Heart right ventricle (tissue), 16 donors: ENCODE data around the gene PGAM2. TPM values are rescaled to one million over a fixed set of nuclear protein-coding genes. Genes with fewer than 3 reads are reported as not detected.

ENCODE experiments used
- ATAC-seq, 8 donors: fragments of 200-7000 bp; cut with Tn5 transposase; one replicate each; pipeline ENCODE4 v1.9.1; 2020; ENCODE audit warnings: mild to moderate bottlenecking in 8 of 8, moderate library complexity in 8 of 8, moderate number of reproducible peaks in 1 of 8
- DNase-seq, 2 donors: peaks; one replicate each; pipeline ENCODE4 v3.0.0-alpha.2; 2020
- H3K27ac ChIP-seq, 10 donors: fragments of 200-600 bp; sonication (generic) in 2 of 10; one replicate each; pipeline versions ENCODE4 v1.5.0 to v1.8.0; 2020 to 2022; ENCODE audit warnings: mild to moderate bottlenecking in 3 of 10
- H3K27me3 ChIP-seq, 7 donors: fragments of 200-600 bp; one replicate each; pipeline ENCODE4 v1.8.0; 2021 to 2022; ENCODE audit warnings: mild to moderate bottlenecking in 2 of 7
- H3K36me3 ChIP-seq, 9 donors: fragments of 200-600 bp; sonication (generic) in 1 of 9; one replicate each; pipeline versions ENCODE4 v1.5.0 to v1.8.0; 2020 to 2022; ENCODE audit warnings: mild to moderate bottlenecking in 2 of 9
- H3K4me1 ChIP-seq, 9 donors: fragments of 200-600 bp; sonication (generic) in 1 of 9; one replicate each; pipeline versions ENCODE4 v1.5.0 to v1.8.0; 2020 to 2022; ENCODE audit warnings: mild to moderate bottlenecking in 4 of 9
- H3K4me3 ChIP-seq, 10 donors: fragments of 200-600 bp; sonication (generic) in 2 of 10; one replicate each; pipeline versions ENCODE4 v1.5.0 to v1.8.0; 2020 to 2022; ENCODE audit warnings: mild to moderate bottlenecking in 7 of 10, moderate library complexity in 2 of 10
- H3K9me3 ChIP-seq, 11 donors: fragments of 200-600 bp in 10 of 11; sonication (generic) in 2 of 11; one replicate each; pipeline versions ENCODE4 v1.5.0 to v1.8.0; 2013 to 2022; ENCODE audit warnings: mild to moderate bottlenecking in 2 of 11, control low read depth in 1 of 11, moderate library complexity in 1 of 11
- whole genome bisulfite sequencing, 2 donors: extraction: QIAGEN DNeasy Blood & Tissue Kit; methylation state at CpG; one replicate each; pipeline ENCODE4 v1.1.7; 2013; ENCODE audit warnings: inconsistent platforms in 1 of 2; 5-methylcytosine and 5-hydroxymethylcytosine counted together
- intact Hi-C, 10 donors: fragments of 100-400 bp; cut with DNase I; formaldehyde crosslinking; loops; one replicate each; pipeline versions ENCODE4 v1.11.1 to v1.14.2; 2022
- polyA plus RNA-seq, 2 donors: library from polyadenylated mRNA; stranded (reverse); fragments of 200-250 nt; gene quantifications; one replicate each; pipeline ENCODE4 v1.2.3, GENCODE V29; 2013
- total RNA-seq, 10 donors: library from RNA; stranded (reverse); fragmentation: NEBNext Ultra II Directional in 3 of 10; extraction: Animal tissue kit (Norgen Biotek cat#: 25700) in 3 of 10; gene quantifications; one replicate each; pipeline versions ENCODE4 v1.2.1 to v1.2.4, GENCODE V29; 2021 to 2023
- TF ChIP-seq, protein P1 (sequence below), 9 donors: fragments of 200-600 bp; sonication (generic) in 2 of 9; IDR thresholded peaks; one replicate each; pipeline versions ENCODE4 v1.5.0 to v1.8.0; 2021 to 2022; ENCODE audit warnings: antibody characterized with exemption in 9 of 9, mild to moderate bottlenecking in 5 of 9, moderate library complexity in 1 of 9
- donor health status: Arrhythmogenic right ventricular cardiomyopathy.
- donor health status: ischemic (EF 13 %, LVEDD 7.1; RV severe dilation, severe dysfunction).
- donor health status: healthy with polysubstance abuse.
- donor health status: DM: no; HTN: yes; CAD: no.
- donor health status: DM: no; HTN: no; CAD: no.
- donor health status: ischemic (EF 25% LVEDD 6.9; RV normal size, moderate dysfunction).
- donor health status: ischemic (EF 25% LVEDD 5.7; RV mildly dilated, moderate dysfunction).
- donor health status: healthy.
- donor health status: DM: yes; HTN: yes; CAD: no.
- donor health status: Ischemic cardiomyopathy.
- donor health status: ischemic (EF 35%, LVEDD 5.7; RV mildly dilated, moderate dysfunction).
- donor health status: nonischemic (EF 11% LVEDD 7.7; RV severe dilation, severe dysfunction).
- donor health status: DM: yes; HTN: yes; CAD: no.
- donor health status: PGD.
- donor health status: ischemic (EF 29% LVEDD 5.4; RV normal size, mild dysfunction).
- donor health status: nonischemic (EF 23%, LVEDD 6.1; RV moderate dilation, normal function).

Gene PGAM2
- total and polyA plus RNA-seq, 12 donors, result 367 to 2,327 (median 557) TPM

DNA sequence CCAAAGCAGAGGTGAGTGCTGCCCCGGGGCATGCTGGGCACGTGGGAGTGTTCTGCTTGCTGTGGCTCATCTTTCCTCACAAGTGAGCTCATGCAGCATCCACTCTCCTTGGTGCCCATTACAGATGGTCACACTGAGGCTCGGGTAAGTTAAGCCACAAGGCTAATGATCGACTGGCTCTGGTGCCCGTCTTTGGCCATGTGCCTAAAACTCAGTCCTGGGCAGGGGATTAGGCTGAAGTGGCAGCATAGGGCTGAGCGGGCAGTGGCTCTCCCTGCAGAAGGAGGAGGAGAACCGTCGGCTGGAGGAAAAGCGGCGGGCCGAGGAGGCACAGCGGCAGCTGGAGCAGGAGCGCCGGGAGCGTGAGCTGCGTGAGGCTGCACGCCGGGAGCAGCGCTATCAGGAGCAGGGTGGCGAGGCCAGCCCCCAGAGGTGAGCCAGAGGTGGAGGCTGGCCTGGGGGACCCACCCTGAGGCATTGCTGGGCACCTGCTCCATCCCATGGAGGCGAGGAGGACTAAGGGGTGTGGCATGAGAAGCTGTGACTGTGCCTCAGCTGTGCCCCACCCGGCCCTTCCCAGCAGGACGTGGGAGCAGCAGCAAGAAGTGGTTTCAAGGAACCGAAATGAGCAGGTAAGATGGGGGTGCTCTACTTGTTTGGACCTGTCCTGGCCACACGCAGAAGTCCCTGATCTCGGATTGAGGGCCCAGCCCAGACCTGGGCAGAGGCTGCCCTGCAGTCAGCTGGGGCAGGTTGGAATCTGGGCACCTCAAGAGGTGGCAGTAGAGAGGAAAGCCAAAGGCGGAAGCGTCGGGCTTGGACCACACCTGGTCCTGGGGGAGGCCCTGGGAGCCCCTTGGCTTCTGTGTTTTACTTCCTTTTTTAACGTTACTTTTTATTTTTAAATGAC lies 7.3 kb downstream of the PGAM2 start:
- Histone ChIP-seq H3K27ac (no peak overlapping the region), H3K36me3 (peaks cover 0 to 98% (median 54%) of the 10 kb centered on the region in 9 donors), H3K9me3 (no peaks in the 10 kb centered on the region), H3K4me3 (no peak overlapping the region), H3K27me3 (no peaks in the 10 kb centered on the region), H3K4me1 (peaks cover 0 to 44% (median 21%) of the 10 kb centered on the region in 9 donors)
- ATAC-seq (no peak), DNase-seq (no peak)
- WGBS, 2 donors, result 91 to 92% methylated on average over 30 of the region's 30 CpGs
- intact Hi-C loops, result no loop called here
- TF ChIP-seq, protein P1, sequence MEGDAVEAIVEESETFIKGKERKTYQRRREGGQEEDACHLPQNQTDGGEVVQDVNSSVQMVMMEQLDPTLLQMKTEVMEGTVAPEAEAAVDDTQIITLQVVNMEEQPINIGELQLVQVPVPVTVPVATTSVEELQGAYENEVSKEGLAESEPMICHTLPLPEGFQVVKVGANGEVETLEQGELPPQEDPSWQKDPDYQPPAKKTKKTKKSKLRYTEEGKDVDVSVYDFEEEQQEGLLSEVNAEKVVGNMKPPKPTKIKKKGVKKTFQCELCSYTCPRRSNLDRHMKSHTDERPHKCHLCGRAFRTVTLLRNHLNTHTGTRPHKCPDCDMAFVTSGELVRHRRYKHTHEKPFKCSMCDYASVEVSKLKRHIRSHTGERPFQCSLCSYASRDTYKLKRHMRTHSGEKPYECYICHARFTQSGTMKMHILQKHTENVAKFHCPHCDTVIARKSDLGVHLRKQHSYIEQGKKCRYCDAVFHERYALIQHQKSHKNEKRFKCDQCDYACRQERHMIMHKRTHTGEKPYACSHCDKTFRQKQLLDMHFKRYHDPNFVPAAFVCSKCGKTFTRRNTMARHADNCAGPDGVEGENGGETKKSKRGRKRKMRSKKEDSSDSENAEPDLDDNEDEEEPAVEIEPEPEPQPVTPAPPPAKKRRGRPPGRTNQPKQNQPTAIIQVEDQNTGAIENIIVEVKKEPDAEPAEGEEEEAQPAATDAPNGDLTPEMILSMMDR (IDR thresholded peaks at IDR 0.05), result no peak

DNA sequence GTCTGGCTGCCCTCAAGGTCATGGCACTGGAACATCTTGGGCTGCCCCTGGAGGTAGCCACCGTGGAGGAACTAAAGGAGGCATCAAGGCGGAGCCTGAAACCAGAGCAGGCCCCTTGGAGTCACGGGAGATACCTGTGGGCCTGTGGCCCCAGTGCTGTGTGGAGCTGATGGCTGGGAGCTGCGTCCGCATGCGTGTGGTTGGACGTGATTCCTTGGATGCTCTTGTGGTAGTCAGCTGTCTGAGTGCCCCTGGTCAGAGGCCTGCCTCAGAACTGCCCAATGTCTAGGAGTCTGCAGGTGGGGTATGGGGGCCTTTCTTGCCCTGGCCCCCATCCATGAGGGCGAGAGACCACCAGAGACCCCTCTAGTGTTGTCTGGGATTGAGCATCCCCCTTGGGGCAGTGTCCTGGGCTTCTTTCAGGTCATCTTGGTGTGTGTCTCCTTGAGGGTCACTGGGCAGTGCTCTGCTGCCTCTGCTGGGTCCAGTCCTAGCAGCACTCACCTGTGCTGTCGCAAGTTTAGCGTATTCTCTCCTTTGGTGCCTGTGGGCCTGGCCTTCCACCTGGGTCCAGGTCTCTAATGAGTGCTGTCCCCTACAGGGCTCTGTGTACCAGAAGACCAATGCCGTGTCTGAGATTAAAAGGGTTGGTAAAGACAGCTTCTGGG lies 8.1 kb downstream of the PGAM2 start:
- no peak overlapping the region for H3K4me3 ChIP-seq
- no peak for DNase-seq
- no peaks in the 10 kb centered on the region for H3K27me3 ChIP-seq
- TF ChIP-seq, protein P1 (IDR thresholded peaks at IDR 0.05), result no peak
- peaks cover 0 to 100% (median 54%) of the 10 kb centered on the region in 9 donors for H3K36me3 ChIP-seq
- no peaks in the 10 kb centered on the region for H3K9me3 ChIP-seq
- intact Hi-C loops, result no loop called here
- peak in 1 of 8 donors; percentile 8 for ATAC-seq
- peaks cover 0 to 36% (median 13%) of the 10 kb centered on the region in 9 donors for H3K4me1 ChIP-seq
- no peak overlapping the region for H3K27ac ChIP-seq
- WGBS, 2 donors, result 85 to 87% methylated on average over 11 of the region's 11 CpGs

DNA sequence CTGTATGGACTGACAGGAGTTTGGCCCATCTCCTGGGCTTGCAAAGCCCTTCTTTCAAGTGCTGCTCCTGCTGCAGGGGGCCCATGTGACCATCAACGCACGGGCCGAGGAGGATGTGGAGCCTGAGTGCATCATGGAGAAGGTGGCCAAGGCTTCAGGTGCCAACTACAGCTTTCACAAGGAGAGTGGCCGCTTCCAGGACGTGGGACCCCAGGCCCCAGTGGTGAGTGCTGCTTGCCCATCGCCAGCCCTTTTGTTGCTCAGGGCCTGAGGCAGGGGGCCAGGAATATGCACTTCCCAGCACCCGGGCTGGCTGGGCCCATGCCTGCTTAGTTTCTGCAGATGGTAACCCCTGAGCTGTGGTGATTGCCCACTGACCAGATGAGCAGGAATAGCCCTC lies 8.7 kb downstream of the PGAM2 start:
- peaks cover 0 to 29% (median 10%) of the 10 kb centered on the region in 9 donors for H3K4me1 ChIP-seq
- H3K36me3 ChIP-seq, result peaks cover 0 to 100% (median 55%) of the 10 kb centered on the region in 9 donors
- no peak overlapping the region for H3K4me3 ChIP-seq
- ATAC-seq (no peak), DNase-seq (no peak)
- intact Hi-C loops, result no loop called here
- H3K27ac ChIP-seq, result no peak overlapping the region
- WGBS, 2 donors, result 84% methylated on average over 7 of the region's 7 CpGs
- TF ChIP-seq, protein P1 (IDR thresholded peaks at IDR 0.05), result no peak
- no peaks in the 10 kb centered on the region for H3K27me3 ChIP-seq
- H3K9me3 ChIP-seq, result no peaks in the 10 kb centered on the region

DNA sequence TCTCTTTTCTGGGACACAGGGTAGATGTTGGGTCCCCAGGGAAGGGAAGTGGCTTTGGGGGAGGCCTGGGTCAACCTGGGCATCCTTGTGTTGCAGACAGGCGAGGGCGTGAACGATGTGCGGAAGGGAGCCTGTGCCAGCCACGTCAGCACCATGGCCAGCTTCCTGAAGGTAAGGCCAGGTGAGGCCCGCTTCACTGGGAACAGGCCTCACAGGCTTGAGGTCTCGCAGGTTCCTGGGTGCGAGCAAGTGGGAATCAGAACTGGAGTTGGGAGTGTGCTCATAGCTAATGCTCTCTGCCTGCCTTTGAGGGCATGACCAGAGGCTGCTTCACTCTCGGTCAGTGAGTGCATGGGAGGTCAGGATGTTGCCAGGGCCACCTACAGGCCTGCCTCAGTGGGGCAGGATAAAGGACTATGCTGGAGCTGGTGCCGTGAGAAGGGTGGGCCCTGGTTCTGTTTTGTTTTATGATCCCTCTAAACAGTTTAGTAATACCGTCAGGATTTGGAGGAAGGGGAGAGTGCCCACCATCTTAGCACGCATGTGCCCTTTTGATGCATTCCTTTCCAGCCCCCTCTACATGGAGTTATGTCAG lies 12.5 kb downstream of the PGAM2 start:
- no peak overlapping the region for H3K4me3 ChIP-seq
- ATAC-seq, result no peak
- H3K4me1 ChIP-seq, result peaks cover 0 to 41% (median 12%) of the 10 kb centered on the region in 9 donors
- no peak for DNase-seq
- no peaks in the 10 kb centered on the region for H3K27me3 ChIP-seq
- no peaks in the 10 kb centered on the region for H3K9me3 ChIP-seq
- peaks cover 0 to 100% (median 39%) of the 10 kb centered on the region in 9 donors for H3K36me3 ChIP-seq
- TF ChIP-seq, protein P1 (IDR thresholded peaks at IDR 0.05), result no peak
- no peak overlapping the region for H3K27ac ChIP-seq
- 90 to 93% methylated on average over 12 of the region's 12 CpGs for WGBS, 2 donors
- intact Hi-C loops, result no loop called here
